HFFc6 (cell line): ENCODE results near the gene WFDC5. TPM values are rescaled to one million over a fixed set of nuclear protein-coding genes. Genes with fewer than 3 reads are reported as not detected.
"Not testable (repeated sequence)": the region's sequence is repeated elsewhere in the genome, so short reads cannot be mapped to it uniquely, and the experiment has no call there.

ENCODE experiments used
- DNase-seq: peaks from one replicate; pipeline ENCODE4 v3.0.0-alpha.2; 2018
- H3K27ac Mint-ChIP-seq: 2 replicates; pipeline ENCODE4 v1.8.0; 2020; ENCODE audit warnings: mild to moderate bottlenecking, mixed read lengths
- H3K27me3 Mint-ChIP-seq: 2 replicates; pipeline ENCODE4 v1.8.0; 2021; ENCODE audit warnings: mild to moderate bottlenecking, moderate library complexity, mixed read lengths; ENCODE audit not compliant: insufficient read depth
- H3K36me3 Mint-ChIP-seq: 2 replicates; pipeline ENCODE4 v1.8.0; 2021; ENCODE audit warnings: low read depth, mixed read lengths
- H3K4me1 Mint-ChIP-seq: 2 replicates; pipeline ENCODE4 v1.8.0; 2020; ENCODE audit warnings: low read depth, mixed read lengths
- H3K4me3 Mint-ChIP-seq: 2 replicates; pipeline ENCODE4 v1.8.0; 2020; ENCODE audit warnings: mild to moderate bottlenecking, moderate library complexity, mixed read lengths
- H3K9me3 Mint-ChIP-seq: 2 replicates; pipeline ENCODE4 v1.8.0; 2020; ENCODE audit warnings: mild to moderate bottlenecking, mixed read lengths
- CTCF ChIP-seq: fragments of 200-600 bp; sonication (generic); IDR thresholded peaks from 2 replicates; pipeline ENCODE4 v1.5.0; 2021; ENCODE audit warnings: antibody characterized with exemption, mild to moderate bottlenecking
- long read RNA-seq: library from polyadenylated mRNA; unstranded; transcript quantifications from one replicate; pipeline ENCODE4 v2.0.0, GENCODE V29; 2019
- total RNA-seq, 6 experiments: library from RNA; stranded (reverse); fragmentation: NEBNext Ultra II Directional; extraction: Animal tissue kit (Norgen Biotek cat#: 25700); gene quantifications; 2 replicates in 1 of 6; 3 replicates in 5 of 6; pipeline ENCODE4 v1.2.3, GENCODE V29; 2021

The WFDC5 gene
- not detected for total RNA-seq
- long read RNA-seq, result 0 reads

GRCh38 chr20:45114465-45115385 is at the start of gene WFDC5:
TSS of gene WFDC5 (minus strand) at chr20:45115174. CDS start at chr20:45115083, 91 bp downstream.
- TF ChIP-seq CTCF, result no peak
- H3K27me3 Mint-ChIP-seq, result peaks cover 22% of the 10 kb centered on the region
- H3K4me3 Mint-ChIP-seq, result no peak within 1 kb of the TSS
- no peaks in the 10 kb centered on the region for H3K4me1 Mint-ChIP-seq
- DNase-seq, result no peak
- H3K9me3 Mint-ChIP-seq, result no peaks in the 10 kb centered on the region
- H3K36me3 Mint-ChIP-seq, result no peaks in the 10 kb centered on the region
- no peak within 1 kb of the TSS for H3K27ac Mint-ChIP-seq

- H3K27me3 Mint-ChIP-seq, result peaks cover 3% of the 10 kb centered on the region; the same call in 1 of the 2 replicates
- no peaks in the 10 kb centered on the region for H3K4me1 Mint-ChIP-seq
- 0 out of 2 replicates have a peak, but pooled peaks cover 4% of the 10 kb centered on the region for H3K36me3 Mint-ChIP-seq
- H3K4me3 Mint-ChIP-seq, result no peak overlapping the region
- TF ChIP-seq CTCF, result no peak
- DNase-seq, result no peak
- no peak overlapping the region for H3K27ac Mint-ChIP-seq
- H3K9me3 Mint-ChIP-seq, result no peaks in the 10 kb centered on the region; the same call in 1 of the 2 replicates
These were observed 48.3 kb upstream of the WFDC5 start for GRCh38 chr20:45163083-45163803.

- no peak for TF ChIP-seq CTCF
These were observed 43.0 kb upstream of the WFDC5 start for GRCh38 chr20:45157962-45158361.

GRCh38 chr20:45156713-45157112 is 41.7 kb upstream of the WFDC5 start:
- Mint-ChIP-seq H3K4me1 (peaks cover 5% of the 10 kb centered on the region; the same call in 1 of the 2 replicates), H3K27ac (no peak overlapping the region), H3K9me3 (no peaks in the 10 kb centered on the region), H3K36me3 (0 out of 2 replicates have a peak, but pooled peaks cover 4% of the 10 kb centered on the region), H3K4me3 (no peak overlapping the region), H3K27me3 (peaks cover 15% of the 10 kb centered on the region)
- no peak for DNase-seq
- TF ChIP-seq CTCF, result no peak

More at GRCh38 chr20:45157962-45158361, 43.0 kb upstream of the WFDC5 start:
- Mint-ChIP-seq H3K27me3 (peaks cover 14% of the 10 kb centered on the region), H3K4me1 (peaks cover 5% of the 10 kb centered on the region; the same call in 1 of the 2 replicates), H3K27ac (no peak overlapping the region), H3K36me3 (0 out of 2 replicates have a peak, but pooled peaks cover 4% of the 10 kb centered on the region), H3K4me3 (no peak overlapping the region), H3K9me3 (no peaks in the 10 kb centered on the region)
- DNase-seq, result peak; percentile 63

- H3K36me3 Mint-ChIP-seq, H3K4me3 Mint-ChIP-seq, H3K27ac Mint-ChIP-seq, DNase-seq, H3K4me1 Mint-ChIP-seq, H3K9me3 Mint-ChIP-seq: not testable (repeated sequence)
- peaks cover 16% of the 10 kb centered on the region for H3K27me3 Mint-ChIP-seq
These were observed 39.8 kb upstream of the WFDC5 start for GRCh38 chr20:45154794-45155193.
